Activated CD4-positive, alpha-beta T cell treated with anti-CD3 and anti-CD28 coated beads, Interleukin-2, Interleukin-4, amounts not matched to agents 100 ng/mL and 50 ng/mL, durations not matched to agents 16 hours and 8 hours (primary cell): ENCODE results near the gene TENT5A.
"Not testable (repeated sequence)": the region's sequence is repeated elsewhere in the genome, so short reads cannot be mapped to it uniquely, and the experiment has no call there.

ENCODE experiments used
- DNase-seq: peaks from one replicate; pipeline ENCODE4 v3.0.0-alpha.2; 2020; ENCODE audit warnings: low spot score

Gene TENT5A

GRCh38 chr6:81752084-81752920 lies at the start of gene TENT5A:
Gene TENT5A (minus strand): TSS chr6:81752681. CDS start chr6:81752141, 540 bp downstream.
- peak; percentile 61 for DNase-seq

GRCh38 chr6:81801489-81801888 lies 49.0 kb upstream of the TENT5A start:
- no peak for DNase-seq

- no peak for DNase-seq
These were observed 48.2 kb upstream of the TENT5A start for GRCh38 chr6:81800666-81801065.

- DNase-seq: no peak
These were observed 46.8 kb upstream of the TENT5A start for GRCh38 chr6:81799323-81799722.

GRCh38 chr6:81797591-81797990 lies 45.1 kb upstream of the TENT5A start:
- no peak for DNase-seq

- no peak for DNase-seq
These were observed 43.4 kb upstream of the TENT5A start for GRCh38 chr6:81795890-81796289.

GRCh38 chr6:81793821-81794475 lies 41.5 kb upstream of the TENT5A start:
- DNase-seq: no peak

- no peak for DNase-seq
These were observed 40.3 kb upstream of the TENT5A start for GRCh38 chr6:81792826-81793225.

- no peak for DNase-seq
These were observed 39.3 kb upstream of the TENT5A start for GRCh38 chr6:81791756-81792155.

- DNase-seq: no peak
These were observed 37.6 kb upstream of the TENT5A start for GRCh38 chr6:81790034-81790433.

GRCh38 chr6:81789291-81789690 lies 36.8 kb upstream of the TENT5A start:
- DNase-seq: no peak

- DNase-seq: no peak
These were observed 36.3 kb upstream of the TENT5A start for GRCh38 chr6:81788748-81789147.

- no peak for DNase-seq
These were observed 35.0 kb upstream of the TENT5A start for GRCh38 chr6:81787313-81788068.

GRCh38 chr6:81786150-81786549 lies 33.7 kb upstream of the TENT5A start:
- DNase-seq: no peak

GRCh38 chr6:81785377-81785776 lies 32.9 kb upstream of the TENT5A start:
- no peak for DNase-seq

GRCh38 chr6:81783893-81784292 lies 31.4 kb upstream of the TENT5A start:
- no peak for DNase-seq

GRCh38 chr6:81781624-81782023 lies 29.1 kb upstream of the TENT5A start:
- no peak for DNase-seq

- no peak for DNase-seq
These were observed 25.2 kb upstream of the TENT5A start for GRCh38 chr6:81777586-81778268.

GRCh38 chr6:81776219-81776618 lies 23.7 kb upstream of the TENT5A start:
- not testable (repeated sequence) for DNase-seq

- DNase-seq: no peak
These were observed 22.1 kb upstream of the TENT5A start for GRCh38 chr6:81774542-81774941.

GRCh38 chr6:81773887-81774286 lies 21.4 kb upstream of the TENT5A start:
- DNase-seq: no peak

- DNase-seq: peak; percentile 42
These were observed 20.3 kb upstream of the TENT5A start for GRCh38 chr6:81772741-81773140.
